ENCODE measurements around the gene SLC16A7.

- TF ChIP-seq CTCF (IDR thresholded peaks at IDR 0.05 in 8 of 11, conservative IDR thresholded peaks at IDR 0.05 in 3 of 11) (no peak), POLR2A (IDR thresholded peaks at IDR 0.05) (no peak)
These were observed 19.8 kb downstream of the SLC16A7 start for GRCh38 chr12:59615392-59616165.
